GM19468 (cell line): ENCODE data around the gene CASKIN1.

Experiments used
- ATAC-seq: cut with Tn5 transposase; IDR thresholded peaks from one replicate; pipeline ENCODE4 v1.9.1; 2021; ENCODE audit warnings: mild to moderate bottlenecking, moderate library complexity, moderate number of reproducible peaks; ENCODE audit not compliant: unreplicated experiment; ENCODE audit errors: extremely low read depth

The CASKIN1 gene

DNA sequence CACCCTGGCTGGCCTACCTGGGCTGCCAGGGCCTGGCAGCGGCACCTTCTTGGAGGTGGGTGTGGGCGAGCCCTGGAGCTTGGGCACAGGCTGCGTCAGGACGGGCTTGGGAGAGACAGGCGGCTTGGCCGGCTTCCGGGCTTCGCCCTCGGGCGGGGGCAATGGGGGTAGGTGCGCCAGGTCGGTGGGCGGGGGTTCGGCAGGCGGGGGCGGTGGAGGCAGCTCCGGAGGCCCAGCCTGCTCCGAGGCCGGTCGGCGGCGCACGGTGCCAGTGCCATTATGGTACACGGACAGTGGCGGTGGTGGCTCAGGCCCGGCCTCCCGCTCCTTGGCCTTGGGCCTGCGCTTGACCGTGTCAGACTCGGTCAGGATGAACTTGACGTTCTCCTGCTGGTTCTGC, 16.8 kb downstream of the CASKIN1 start:
- ATAC-seq: no peak

DNA sequence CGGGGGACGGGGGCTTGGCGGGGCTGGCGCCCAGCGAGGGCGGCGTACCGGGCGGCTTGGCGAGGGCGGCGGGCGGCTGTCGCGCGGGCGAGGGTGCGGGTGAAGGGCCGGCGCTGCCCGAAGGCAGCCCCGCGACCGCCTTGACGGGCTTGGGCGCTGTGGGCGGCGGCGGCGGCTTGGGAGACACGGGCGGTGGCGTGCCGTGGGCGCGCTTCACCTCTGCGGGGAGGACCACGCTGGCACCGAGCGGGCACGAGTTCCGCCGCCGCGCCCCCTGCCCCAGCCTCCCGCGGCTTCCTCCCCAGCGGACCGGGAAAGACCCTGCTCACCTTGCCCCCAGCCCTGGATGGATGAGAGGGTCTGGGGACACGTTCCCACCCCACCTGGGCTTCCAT, 17.3 kb downstream of the CASKIN1 start:
- no peak for ATAC-seq

DNA sequence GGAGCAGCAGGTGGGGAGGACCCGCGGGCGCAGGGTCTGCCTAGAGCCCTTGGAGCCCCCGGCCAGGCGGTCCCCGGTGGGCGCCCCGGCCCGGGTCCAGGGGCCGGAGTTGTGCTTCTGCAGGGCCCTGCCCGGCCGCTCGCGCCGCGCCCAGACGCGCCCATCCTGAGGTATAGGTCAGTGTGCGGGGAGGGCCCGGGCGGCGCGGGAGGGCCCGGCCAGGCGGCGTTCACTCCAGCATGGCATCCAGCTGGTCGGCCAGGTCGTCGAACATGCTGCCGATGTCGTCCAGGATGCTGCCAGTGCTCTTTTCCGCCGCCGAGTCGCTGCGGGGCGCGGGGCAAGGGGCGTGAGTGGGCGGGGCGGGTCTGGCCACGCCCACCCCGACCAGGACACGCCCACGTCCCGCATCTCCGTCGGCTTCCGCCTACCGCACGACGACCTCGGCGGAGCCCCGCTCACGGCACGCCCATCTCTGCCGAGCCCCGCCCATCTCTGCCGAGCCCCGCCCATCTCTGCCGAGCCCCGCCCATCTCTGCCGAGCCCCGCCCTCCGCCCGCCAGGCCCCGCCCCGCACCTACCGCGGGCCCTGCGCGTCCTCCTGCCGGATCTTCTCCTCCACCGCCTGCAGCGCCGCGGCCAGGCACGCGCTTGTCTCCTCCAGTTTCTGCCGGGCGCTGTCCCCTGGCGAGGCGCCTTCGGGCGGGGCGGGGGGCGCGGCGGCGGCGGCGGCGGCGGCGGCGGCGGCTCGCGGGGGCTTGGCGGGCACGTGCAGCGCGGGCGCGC, 17.9 kb downstream of the CASKIN1 start:
- ATAC-seq: no peak

DNA sequence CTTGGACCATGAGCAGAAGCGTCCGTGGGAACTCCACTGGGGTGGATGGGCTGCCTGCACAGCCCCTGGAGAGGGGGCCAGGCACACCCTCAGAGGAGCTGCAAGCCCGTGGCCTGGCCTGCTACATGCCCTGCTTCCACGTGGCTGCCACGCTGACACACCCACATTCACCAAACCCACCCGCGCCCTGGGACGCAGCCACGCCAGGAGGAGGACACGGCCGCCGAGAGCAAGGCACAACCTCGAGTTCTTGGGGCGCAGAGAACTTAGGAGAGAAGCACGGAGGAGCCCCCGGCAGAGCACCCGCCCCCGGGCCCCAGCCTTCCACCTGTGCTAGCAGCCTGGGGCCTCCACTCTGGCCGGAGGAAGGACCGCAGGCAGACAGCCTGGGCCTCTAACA, 18.8 kb downstream of the CASKIN1 start:
- ATAC-seq: no peak

DNA sequence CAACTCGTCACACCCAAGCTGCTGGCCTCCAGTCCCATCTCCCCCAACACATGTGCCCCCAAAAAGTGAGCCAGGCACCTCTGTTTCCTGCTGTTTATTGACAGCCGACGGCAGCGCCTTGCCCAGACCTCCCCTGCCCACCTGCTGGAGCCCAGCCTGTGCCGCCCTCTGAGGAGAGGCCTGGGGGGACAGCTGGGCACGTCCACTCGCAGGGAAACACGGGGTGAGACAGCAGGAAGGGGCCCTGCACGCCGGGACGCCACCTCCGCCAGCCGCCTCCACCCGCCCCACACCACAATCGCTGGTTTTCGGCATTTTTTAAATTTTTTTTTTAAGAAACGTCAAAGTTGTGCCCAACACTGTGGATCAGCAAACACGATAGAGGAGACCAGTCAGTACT, 19.3 kb downstream of the CASKIN1 start:
- ATAC-seq: no peak

DNA sequence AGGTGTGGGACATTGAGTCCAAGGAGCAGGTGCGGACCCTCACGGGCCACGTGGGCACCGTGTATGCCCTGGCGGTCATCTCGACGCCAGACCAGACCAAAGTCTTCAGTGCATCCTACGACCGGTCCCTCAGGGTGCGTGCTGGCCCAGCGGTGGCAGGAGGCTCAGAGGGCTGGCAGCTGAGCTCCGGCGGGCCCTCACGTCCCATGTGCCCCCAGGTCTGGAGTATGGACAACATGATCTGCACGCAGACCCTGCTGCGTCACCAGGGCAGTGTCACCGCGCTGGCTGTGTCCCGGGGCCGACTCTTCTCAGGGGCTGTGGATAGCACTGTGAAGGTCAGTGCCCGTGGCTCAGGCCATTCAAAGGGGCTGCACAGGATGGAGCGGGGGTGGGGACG, 20.4 kb downstream of the CASKIN1 start:
- no peak for ATAC-seq

DNA sequence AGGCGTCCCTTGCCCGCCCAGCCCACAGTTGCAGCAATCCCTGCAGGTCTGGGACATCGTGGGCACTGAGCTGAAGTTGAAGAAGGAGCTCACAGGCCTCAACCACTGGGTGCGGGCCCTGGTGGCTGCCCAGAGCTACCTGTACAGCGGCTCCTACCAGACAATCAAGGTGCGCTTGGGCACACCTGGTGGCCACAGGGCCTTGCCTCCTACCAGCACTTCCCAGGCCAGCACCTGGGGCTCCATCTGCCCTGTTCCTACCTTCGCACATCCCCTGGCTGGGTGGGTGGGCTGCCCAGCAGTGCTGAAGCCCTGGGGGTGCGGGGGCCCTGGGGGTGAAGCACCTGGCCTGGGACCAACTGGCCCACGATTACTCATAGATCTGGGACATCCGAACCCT, 21.0 kb downstream of the CASKIN1 start:
- no peak for ATAC-seq

DNA sequence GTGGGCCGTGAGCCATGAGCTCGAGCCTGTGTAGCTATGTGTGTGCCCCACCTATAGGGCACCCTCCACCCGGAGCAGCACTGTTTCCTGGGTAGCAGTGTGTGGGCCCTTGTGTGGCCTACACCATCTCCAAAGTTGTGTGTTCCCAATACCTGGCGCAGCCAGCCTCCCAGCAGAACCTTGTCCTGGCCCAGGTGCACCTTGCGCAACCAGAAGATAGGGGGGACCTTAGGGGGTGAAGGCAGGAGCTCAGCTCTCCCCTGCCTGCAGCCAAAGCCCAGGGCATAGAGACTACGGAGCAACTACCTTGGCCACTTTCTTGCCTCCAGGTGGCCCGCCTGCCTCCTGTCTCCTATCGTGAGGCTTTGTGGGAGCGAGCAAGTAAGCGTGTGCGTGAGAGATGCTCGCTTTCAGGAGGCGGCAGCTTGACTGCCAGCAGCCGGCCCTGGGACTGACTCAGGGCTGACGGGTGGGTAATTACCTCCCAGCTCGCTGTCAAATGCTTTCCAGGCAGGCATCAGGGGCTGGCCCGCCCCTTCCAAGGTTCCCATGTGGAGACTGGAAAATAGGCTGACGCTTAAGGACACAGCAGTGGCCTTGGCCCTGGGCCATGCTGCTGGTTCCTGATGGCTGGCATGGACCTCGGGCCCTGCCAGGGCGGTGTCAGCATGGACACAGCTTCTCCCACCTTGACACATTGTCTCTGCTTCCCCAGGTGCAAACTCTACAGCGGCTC, 21.8 kb downstream of the CASKIN1 start:
- ATAC-seq: no peak

DNA sequence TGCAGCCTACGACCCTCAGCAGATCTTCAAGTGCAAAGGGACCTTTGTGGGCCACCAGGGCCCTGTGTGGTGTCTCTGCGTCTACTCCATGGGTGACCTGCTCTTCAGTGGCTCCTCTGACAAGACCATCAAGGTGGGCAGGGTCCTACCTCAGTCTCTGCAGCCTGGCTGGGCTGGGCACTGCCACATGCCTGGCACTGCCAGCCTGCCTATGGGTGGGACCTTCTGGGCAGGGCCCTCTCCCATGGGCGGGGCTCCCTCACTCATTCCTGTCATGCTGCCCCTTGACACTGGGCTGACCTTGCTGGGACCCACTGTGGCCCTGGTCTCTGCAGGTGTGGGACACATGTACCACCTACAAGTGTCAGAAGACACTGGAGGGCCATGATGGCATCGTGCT, 22.5 kb downstream of the CASKIN1 start:
- ATAC-seq: no peak

DNA sequence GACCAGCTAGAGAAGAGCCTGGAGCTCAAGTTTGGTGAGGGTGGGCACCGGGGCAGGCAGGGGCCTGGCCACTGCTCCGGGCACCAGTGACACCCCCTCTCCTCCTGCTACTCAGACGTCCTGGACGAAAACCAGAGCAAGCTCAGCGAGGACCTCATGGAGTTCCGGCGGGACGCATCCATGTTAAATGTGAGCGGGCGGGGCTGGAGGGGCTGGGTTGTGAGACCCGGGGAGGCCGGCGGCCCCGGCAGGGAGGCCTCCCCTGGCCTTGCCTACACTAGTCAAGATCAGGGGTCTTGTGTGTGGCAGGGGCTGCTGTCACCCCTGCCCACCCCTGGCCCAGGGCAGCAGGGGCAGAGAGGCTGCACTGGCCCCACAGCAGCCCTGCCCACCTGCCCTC, 23.0 kb downstream of the CASKIN1 start:
- no peak for ATAC-seq

DNA sequence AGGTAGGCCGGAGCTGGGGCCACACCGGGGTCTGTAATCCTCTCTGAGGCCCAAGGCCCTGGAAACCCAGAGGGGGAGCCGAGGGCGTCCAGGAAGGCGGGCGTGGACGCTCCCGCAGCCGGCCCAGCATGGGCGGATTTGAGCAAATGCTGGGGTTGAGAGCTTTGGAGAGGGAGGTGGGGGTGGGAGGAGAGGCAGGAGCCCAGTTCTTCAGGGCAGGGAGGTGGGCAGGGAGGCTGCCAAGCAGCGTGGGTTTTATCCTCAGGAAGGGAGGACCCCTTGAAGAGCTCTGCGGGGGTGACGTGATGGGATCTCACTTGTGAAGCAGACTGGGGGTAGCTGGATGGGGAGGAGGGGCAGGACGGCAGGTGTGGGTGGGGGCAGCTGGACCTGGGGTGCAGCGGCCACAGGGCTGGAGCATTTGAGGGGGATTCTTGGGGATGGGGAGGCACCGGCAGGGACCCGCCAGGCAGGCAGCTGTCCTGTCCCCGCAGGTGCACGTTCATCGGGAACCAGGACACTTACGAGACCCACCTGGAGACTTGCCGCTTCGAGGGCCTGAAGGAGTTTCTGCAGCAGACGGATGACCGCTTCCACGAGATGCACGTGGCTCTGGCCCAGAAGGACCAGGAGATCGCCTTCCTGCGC, 23.6 kb downstream of the CASKIN1 start:
- ATAC-seq: no peak

DNA sequence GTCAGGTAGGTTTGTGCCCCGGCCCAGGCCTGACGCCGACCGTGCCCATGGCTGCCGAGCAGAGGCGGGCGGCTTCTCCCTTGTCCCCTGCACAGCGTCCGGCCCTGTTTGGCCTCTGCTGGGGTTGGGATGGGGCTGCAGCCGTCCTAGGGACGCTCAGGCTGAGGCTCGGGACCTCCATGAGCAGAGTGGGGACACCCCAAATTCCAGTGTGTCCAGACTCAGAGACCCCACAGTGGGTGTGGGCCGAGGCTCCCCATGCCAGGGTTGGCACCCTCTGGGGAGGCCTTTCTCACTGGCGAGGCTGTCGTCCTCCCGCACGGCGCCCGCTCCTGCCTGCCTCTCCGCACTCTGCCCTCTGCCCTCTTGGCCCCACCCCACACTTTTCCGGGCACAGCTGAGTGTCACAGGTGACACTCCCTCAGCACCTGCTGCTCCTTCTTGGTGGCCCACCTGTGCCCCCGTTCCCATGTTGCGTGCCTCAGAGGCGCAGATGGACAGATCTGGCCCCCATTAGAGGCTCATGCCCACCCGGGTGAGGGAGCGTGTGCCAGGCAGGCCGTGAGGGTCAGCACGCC, 24.7 kb downstream of the CASKIN1 start:
- ATAC-seq: no peak

DNA sequence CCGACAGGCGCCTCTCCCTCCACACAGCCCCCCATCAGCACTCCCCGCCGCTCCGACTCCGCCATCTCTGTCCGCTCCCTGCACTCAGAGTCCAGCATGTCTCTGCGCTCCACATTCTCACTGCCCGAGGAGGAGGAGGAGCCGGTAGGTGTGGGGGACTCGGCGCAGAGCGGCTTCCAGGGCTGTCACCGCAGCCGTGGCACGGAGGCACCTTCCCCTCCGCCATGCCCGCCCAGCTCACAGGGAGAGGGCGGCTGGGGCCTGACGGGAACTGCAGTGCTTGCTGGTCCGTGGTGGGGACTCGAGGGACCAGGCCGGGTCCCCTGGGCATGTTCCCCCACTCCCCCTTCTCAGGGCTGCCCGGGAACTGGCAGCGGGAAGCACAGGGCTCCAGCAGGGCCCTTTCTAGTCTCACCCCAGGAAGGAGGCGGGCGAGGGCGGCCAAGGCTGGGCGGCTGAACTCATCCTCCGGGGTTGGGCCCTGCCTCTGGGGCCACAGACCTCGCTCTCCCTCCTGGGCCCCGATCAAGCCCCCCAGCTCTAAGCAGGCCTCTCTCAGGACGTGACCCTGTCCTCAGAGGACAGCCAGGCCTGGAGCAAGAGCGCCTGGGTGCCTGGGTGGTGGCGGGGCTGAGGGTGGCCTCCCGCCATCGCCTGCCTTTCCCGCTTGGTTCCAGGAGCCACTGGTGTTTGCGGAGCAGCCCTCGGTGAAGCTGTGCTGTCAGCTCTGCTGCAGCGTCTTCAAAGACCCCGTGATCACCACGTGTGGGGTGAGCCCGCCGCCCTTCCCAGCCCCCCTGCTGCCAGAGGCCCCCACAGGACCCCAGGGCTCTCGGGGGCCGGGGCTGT, 25.6 kb downstream of the CASKIN1 start:
- ATAC-seq: no peak

DNA sequence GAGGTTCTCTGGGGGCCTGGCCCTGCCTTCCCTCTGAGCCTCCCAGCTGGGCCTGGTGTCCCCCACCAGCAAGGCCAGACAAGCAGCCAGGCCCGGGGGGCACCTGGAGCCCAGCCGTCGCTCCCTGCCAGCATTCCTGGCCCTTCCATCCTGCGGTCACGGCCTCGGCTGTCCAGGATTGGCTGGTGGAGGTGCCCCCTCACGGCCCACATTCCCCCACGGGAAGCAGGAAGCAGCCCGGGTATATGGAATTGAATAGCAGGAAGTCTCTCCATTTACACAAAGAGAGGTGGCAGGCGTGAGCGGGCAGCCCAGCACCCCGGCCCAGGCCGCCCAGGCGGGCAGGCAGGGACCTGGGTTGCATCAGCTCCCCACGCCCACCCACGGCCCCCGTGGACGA, 26.3 kb downstream of the CASKIN1 start:
- no peak for ATAC-seq

DNA sequence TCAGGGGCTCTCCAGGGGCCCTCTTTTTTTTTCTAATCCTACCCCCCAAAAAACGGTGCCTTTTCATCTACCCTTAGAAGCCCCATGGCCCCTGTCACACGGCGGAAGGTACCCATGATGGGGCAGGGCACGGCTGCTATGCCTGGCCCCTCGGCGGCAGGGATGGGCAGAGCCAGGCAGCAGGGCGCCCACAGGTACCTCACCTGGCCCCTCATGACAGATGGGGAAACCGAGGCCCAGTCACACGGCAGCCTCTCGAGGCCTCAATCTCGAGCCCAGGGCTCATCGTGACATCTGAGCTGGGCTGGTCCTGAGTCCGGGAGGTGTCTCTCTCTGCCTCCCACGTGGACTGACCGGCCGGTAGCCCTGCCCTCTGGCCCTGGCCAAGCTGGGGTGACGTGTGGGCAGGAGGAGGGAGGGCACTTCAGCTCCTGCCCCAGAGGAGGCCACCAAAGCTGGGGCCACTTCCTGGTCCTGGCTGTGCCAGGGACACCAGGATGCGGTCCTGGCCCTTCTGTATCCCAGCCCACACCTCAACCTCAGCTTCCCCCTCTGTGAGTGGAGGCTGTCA, 29.3 kb downstream of the CASKIN1 start:
- no peak for ATAC-seq

DNA sequence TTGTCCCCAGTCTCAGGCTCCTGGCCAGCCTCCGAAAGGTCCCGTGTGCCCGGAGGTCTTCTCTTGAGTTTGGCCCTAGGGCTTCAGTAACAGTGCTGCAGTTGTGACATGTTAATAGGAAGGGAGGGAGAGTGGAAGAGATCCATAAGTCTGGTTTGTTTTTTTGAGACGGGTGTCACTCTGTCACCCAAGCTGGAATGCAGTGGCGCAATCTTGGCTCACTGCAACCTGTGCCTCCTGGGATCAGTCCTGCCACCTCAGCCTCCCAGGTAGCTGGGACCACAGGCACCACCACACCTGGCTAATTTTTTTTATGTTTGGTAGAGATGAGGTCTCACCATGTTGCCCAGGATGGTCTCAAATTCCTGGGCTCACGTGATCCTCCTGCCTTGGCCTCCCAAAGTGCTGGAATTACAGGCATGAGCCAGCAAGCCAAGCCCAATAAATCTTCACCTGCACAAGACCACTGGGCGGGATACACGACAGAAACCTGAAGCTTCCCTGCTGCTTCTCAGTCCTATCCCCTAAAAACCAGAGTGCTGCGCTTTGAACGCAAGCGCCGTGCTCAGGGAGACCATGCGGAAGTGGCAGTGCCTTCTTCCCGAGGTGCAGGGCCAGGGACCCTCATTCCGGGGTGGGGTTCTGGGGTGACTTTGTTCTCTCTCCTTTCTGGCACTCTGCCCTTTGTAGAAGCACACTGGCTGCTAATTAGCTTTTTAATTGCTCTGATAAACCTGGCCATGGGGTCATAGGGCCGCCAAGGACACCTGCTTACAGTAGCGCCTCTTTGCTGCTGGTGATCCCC, 29.9 kb downstream of the CASKIN1 start:
- no peak for ATAC-seq

DNA sequence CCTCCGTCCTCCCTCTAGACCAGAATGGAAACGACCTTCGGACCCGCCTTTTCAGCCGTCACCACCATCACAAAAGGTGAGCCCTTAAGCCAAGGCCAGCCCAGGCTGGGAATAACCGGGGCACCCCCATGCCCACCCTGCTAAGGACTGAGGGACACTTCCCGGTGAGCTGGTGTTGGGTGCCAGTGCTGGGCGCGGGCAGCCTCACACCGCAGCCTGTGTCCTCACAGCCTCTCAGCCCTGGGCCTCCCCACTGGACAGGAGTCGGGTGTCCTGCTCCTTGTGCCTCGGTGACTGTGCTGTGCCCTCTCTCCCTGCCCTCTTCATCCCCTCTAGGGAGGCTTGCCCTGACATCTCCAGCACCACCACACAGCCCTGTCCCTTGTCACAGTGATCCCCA, 30.5 kb downstream of the CASKIN1 start:
- ATAC-seq: no peak

DNA sequence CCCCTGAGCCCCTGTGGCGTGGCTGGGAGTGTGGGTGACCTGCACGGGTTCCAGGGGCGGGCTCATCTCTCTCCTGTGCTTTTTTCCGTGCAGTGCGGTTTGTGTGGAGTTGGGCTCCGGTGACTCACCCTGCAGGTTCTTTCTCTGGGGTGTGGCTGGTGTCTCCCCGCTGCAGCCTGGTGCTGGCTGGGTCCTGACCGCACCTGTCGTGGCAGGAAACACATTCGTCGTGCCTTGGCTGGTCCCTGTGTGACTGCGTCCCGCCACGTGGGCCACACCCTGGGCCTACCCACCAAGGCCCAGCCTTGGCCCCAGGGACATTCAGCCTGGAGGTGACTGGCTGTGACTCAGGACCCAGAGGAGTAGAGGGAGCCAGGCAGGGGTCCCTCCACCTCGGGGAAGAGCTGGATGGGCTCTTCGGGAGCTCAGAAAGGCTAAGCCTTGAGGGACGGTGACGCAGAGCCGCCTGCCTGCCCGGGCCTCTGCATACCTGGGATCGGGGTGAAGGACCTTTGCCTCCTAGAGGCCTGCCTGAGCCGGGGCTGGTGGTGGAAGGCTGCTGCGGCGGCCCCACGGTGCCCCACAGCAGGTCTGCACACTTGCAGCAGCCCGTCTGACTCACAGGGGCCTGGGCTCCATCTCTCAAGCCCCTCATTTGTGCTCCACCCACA, 33.1 kb downstream of the CASKIN1 start:
- no peak for ATAC-seq
